Activated T-cell treated with anti-CD3 and anti-CD28 coated beads, Interleukin-2, amount 50 U/mL, for 24 hours (primary cell): ENCODE results near the gene IFNL2.

Experiments used
- DNase-seq: peaks from one replicate; pipeline ENCODE4 v3.0.0-alpha.2; 2020
- H3K27ac Mint-ChIP-seq: 2 replicates; pipeline ENCODE4 v1.8.0; 2020; ENCODE audit warnings: mild to moderate bottlenecking, mixed read lengths
- H3K27me3 Mint-ChIP-seq: 2 replicates; pipeline ENCODE4 v1.8.0; 2020; ENCODE audit warnings: mixed read lengths
- H3K36me3 Mint-ChIP-seq: 2 replicates; pipeline ENCODE4 v1.8.0; 2020; ENCODE audit warnings: low read depth, mixed read lengths
- H3K4me1 Mint-ChIP-seq: 2 replicates; pipeline ENCODE4 v1.8.0; 2020; ENCODE audit warnings: low read depth, mixed read lengths
- H3K4me3 Mint-ChIP-seq: 2 replicates; pipeline ENCODE4 v1.8.0; 2020; ENCODE audit warnings: mild to moderate bottlenecking, moderate library complexity, mixed read lengths
- H3K9me3 Mint-ChIP-seq: 2 replicates; pipeline ENCODE4 v1.8.0; 2020; ENCODE audit warnings: mixed read lengths

Gene IFNL2

GRCh38 chr19:39314016-39314728, 46.0 kb downstream of the IFNL2 start:
- no peak for DNase-seq
- peaks cover 49% of the 10 kb centered on the region for H3K36me3 Mint-ChIP-seq
- H3K4me1 Mint-ChIP-seq, result peaks cover 10% of the 10 kb centered on the region
- no peaks in the 10 kb centered on the region for H3K27me3 Mint-ChIP-seq
- no peaks in the 10 kb centered on the region for H3K9me3 Mint-ChIP-seq
- H3K4me3 Mint-ChIP-seq, result no peak overlapping the region
- H3K27ac Mint-ChIP-seq, result no peak overlapping the region

- H3K4me1 Mint-ChIP-seq, result peaks cover 17% of the 10 kb centered on the region
- H3K9me3 Mint-ChIP-seq, result no peaks in the 10 kb centered on the region
- H3K4me3 Mint-ChIP-seq, result no peak overlapping the region
- H3K27me3 Mint-ChIP-seq, result no peaks in the 10 kb centered on the region
- no peak overlapping the region for H3K27ac Mint-ChIP-seq
- peaks cover 40% of the 10 kb centered on the region for H3K36me3 Mint-ChIP-seq
- DNase-seq, result no peak
Observed at GRCh38 chr19:39315933-39316332, 47.7 kb downstream of the IFNL2 start.

GRCh38 chr19:39316627-39317321, 48.6 kb downstream of the IFNL2 start:
- peaks cover 20% of the 10 kb centered on the region for H3K4me1 Mint-ChIP-seq
- DNase-seq, result no peak
- H3K27me3 Mint-ChIP-seq, result no peaks in the 10 kb centered on the region
- H3K4me3 Mint-ChIP-seq, result no peak overlapping the region
- H3K27ac Mint-ChIP-seq, result no peak overlapping the region
- peaks cover 36% of the 10 kb centered on the region for H3K36me3 Mint-ChIP-seq
- no peaks in the 10 kb centered on the region for H3K9me3 Mint-ChIP-seq

- Mint-ChIP-seq H3K9me3 (no peaks in the 10 kb centered on the region), H3K27me3 (no peaks in the 10 kb centered on the region), H3K36me3 (peaks cover 30% of the 10 kb centered on the region), H3K4me3 (no peak overlapping the region), H3K4me1 (peaks cover 20% of the 10 kb centered on the region), H3K27ac (no peak overlapping the region)
- no peak for DNase-seq
Observed at GRCh38 chr19:39317476-39317875, 49.3 kb downstream of the IFNL2 start.

- peaks cover 22% of the 10 kb centered on the region for H3K4me1 Mint-ChIP-seq
- no peak overlapping the region for H3K4me3 Mint-ChIP-seq
- no peaks in the 10 kb centered on the region for H3K9me3 Mint-ChIP-seq
- H3K36me3 Mint-ChIP-seq, result peaks cover 26% of the 10 kb centered on the region
- DNase-seq, result no peak
- no peaks in the 10 kb centered on the region for H3K27me3 Mint-ChIP-seq
- H3K27ac Mint-ChIP-seq, result no peak overlapping the region
Observed at GRCh38 chr19:39318071-39318470, 49.9 kb downstream of the IFNL2 start.

GRCh38 chr19:39318690-39319089, 50.5 kb downstream of the IFNL2 start:
- H3K4me3 Mint-ChIP-seq, result peak overlapping the region; percentile 79
- H3K36me3 Mint-ChIP-seq, result peaks cover 20% of the 10 kb centered on the region

GRCh38 chr19:39319098-39319891, 51.1 kb downstream of the IFNL2 start:
- Mint-ChIP-seq H3K4me1 (peaks cover 22% of the 10 kb centered on the region), H3K27ac (peak overlapping the region; percentile 59), H3K27me3 (no peaks in the 10 kb centered on the region), H3K36me3 (peaks cover 17% of the 10 kb centered on the region), H3K9me3 (no peaks in the 10 kb centered on the region), H3K4me3 (peak overlapping the region; percentile 79)
- no peak for DNase-seq

More at GRCh38 chr19:39318690-39319089, 50.5 kb downstream of the IFNL2 start:
- no peaks in the 10 kb centered on the region for H3K9me3 Mint-ChIP-seq
- H3K27ac Mint-ChIP-seq, result peak overlapping the region; percentile 59
- DNase-seq, result no peak
- H3K27me3 Mint-ChIP-seq, result no peaks in the 10 kb centered on the region
- peaks cover 22% of the 10 kb centered on the region for H3K4me1 Mint-ChIP-seq
